GM19043 (cell line): ENCODE data around the gene IDH2.
"Not testable (repeated sequence)": the region's sequence is repeated elsewhere in the genome, so short reads cannot be mapped to it uniquely, and the experiment has no call there.

Source experiments
- ATAC-seq: cut with Tn5 transposase; IDR thresholded peaks from one replicate; pipeline ENCODE4 v1.9.1; 2021; ENCODE audit warnings: low read depth; ENCODE audit not compliant: unreplicated experiment

The IDH2 gene

GRCh38 chr15:90119367-90119766 is 17.1 kb upstream of the IDH2 start:
- ATAC-seq, result no peak

GRCh38 chr15:90115783-90116182 is 13.5 kb upstream of the IDH2 start:
- ATAC-seq, result no peak

DNA sequence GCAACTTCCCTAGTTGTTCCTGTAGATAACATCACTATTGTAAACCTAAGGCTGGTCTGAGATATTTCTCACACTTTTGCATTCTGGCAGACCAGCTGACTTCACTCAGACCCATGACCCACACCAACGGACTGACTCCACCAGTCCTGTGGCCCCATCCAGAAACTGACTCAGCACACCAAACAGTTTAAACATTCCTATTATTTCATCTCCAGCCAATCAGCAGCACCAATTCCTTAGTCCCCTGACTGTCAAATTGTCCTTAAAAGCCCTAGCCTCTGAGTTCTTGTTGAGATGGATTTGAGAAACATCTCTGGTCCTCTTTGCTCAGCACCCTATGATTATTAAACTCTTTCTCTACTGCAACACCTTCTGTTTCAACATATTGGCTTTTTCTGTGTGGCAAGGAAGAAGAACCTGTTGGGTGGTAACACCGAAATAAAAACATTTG is 12.2 kb upstream of the IDH2 start:
- ATAC-seq, result no peak

DNA sequence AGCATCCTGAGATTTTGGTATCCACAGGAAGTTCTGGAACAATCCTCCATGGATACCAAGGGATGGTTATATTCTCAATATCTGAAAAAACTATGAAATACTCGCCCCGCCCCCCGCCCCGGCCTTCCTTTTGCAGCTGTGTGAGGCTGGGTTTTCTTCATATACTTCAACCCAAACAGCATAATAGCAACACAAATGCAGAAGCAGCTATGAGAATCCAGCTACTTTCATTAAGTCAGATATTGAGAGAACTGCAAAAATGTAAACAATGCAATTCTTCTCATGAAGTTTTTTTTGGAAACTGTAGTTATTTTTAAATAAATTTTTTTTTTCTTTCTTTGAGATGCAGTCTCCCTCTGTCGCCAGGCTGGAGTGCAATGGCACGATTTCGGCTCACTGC is 10.9 kb upstream of the IDH2 start:
- ATAC-seq, result no peak

- not testable (repeated sequence) for ATAC-seq
Observed at GRCh38 chr15:90109163-90109751, 7.0 kb upstream of the IDH2 start.

- ATAC-seq, result not testable (repeated sequence)
Observed at GRCh38 chr15:90108038-90108437, 5.8 kb upstream of the IDH2 start.

GRCh38 chr15:90106522-90107117 is 4.4 kb upstream of the IDH2 start:
- no peak for ATAC-seq

DNA sequence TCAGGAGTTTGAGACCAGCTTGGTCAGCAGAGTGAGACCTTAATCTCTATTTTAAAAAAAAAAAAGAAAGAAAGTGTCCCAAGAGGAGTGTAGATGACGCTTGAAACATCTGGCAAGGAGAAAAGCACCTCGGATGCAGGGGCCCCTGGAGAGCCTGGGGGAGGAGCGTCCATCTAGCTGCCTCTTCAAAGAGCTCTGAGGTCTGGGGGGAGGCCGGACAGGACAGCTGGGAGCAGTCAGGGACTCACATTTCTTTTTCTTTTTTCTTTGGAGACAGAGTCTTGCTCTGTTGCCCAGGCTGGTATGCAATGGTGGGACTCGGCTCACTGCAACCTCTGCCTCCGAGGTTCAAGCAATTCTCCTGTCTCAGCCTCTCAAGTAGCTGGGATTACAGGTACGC is 3.3 kb upstream of the IDH2 start:
- no peak for ATAC-seq

GRCh38 chr15:90104551-90104950 is 2.3 kb upstream of the IDH2 start:
- ATAC-seq, result no peak

- ATAC-seq, result no peak
Observed at GRCh38 chr15:90103701-90104329, 1.5 kb upstream of the IDH2 start.

GRCh38 chr15:90101130-90101968 is 919 bp downstream of the IDH2 start:
- ATAC-seq, result no peak

- no peak for ATAC-seq
Observed at GRCh38 chr15:90099868-90100831, 2.1 kb downstream of the IDH2 start.

GRCh38 chr15:90099072-90099867 is 3.0 kb downstream of the IDH2 start:
- no peak for ATAC-seq

- peak; percentile 59 for ATAC-seq
Observed at GRCh38 chr15:90097475-90097874, 4.8 kb downstream of the IDH2 start.

GRCh38 chr15:90095521-90095959 is 6.7 kb downstream of the IDH2 start:
- ATAC-seq, result no peak

DNA sequence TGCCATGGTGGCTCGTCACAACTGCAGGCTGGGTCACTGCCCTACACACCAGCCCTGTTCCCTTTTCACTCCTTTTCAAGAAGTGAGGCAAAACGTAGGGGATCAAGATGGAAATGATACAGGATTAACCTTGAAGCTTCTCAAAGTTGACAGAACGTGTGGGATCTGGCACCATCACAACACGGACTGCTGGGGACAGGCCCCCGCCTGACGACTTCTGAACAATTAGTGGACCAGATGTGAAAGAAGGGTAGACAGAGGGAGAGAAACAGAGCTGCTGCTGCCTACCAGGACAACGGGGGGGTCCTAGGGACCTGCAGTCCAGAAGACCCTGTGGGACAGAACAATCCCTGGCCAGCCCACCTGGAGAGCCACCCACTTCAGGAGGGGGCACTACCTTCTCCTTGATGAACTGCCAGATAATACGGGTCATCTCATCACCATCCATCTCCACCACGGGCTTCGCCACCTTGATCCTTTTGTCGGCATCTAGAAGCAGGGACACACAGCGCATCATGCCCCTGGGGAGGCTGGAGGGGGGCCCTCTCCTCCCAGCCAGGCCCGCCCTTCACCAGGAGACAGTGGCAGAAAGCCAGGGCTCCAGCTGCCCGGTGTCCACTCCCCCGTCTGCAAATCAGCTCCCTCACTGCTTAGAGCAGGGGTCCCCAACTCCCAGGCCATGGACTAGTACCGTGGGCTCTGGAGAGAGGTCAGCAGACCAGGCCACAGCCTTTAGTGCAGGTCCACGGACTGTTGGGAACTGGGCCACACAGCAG is 10.9 kb downstream of the IDH2 start:
- ATAC-seq, result no peak

DNA sequence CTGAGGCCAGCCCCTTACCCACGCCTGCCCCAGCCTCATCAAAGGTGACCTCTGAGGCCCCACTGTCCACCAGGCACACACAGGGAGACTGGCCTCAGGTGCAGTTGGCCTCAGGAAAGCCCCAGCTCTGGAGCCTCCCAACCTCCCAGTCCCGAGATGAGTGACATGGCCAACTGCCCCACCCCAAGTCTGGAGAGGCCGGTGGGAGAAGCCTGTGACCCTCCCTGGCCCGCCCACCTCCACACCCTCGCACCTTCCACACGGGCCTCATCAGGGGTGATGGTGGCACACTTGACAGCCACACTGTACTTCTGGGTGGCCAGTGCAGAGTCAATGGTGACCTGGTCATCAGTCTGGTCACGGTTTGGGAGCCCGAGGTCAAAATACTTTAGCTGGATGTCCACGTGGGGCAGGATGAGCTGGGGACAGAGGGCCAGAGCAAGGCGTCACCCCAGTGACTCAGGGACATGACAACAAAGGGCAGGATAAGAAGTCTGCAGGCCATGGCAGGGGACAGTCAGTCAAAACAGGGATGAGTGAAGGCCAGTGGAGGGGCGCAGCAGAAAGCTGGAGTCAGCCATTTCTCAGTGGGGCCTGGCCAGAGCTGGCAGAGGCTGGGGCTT is 11.9 kb downstream of the IDH2 start:
- ATAC-seq, result no peak
